ENCODE measurements around the gene SCN5A. TPM values are rescaled to one million over a fixed set of nuclear protein-coding genes. Genes with fewer than 3 reads are reported as not detected.

SCN5A gene
- total RNA-seq, 1 donor from 2014 or later: 3.9 TPM

DNA sequence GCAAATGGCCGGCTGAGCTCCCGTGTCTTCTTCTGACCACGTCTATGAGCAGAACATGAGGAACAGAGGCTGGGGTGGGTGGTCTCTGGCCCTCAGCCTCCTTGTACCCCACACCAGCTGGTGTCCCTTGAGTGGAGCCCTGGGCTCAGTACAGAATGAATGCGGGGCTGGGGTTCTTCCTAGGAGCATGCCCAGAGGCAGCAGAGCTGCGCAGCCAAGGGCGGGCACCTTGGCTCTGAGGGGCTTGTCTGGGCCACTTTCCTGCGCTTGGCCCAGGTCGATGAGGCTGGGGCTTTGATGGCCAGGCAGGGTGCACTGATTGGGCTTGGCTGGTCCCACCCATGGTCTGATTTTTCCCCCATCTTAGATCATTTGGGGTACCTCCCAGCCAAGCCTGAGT lies 6.4 kb downstream of the SCN5A start:
- peaks cover 52% of the 10 kb centered on the region for H3K27me3 Mint-ChIP-seq (ENCODE audit: insufficient read depth, low read depth)
- no peak overlapping the region for H3K27ac Mint-ChIP-seq
- Histone ChIP-seq H3K9me3 (ENCODE audit: low read depth) (no peaks in the 10 kb centered on the region), H3F3A (ENCODE audit: low read depth) (peaks cover 23% of the 10 kb centered on the region), H3K4me3 (no peak overlapping the region), H3K36me3 (no peaks in the 10 kb centered on the region), H3K4me1 (peaks cover 39% of the 10 kb centered on the region), H3K9ac (no peak overlapping the region), H3K27me3 (peaks cover 27% of the 10 kb centered on the region), H3K4me2 (no peak overlapping the region), H3K79me2 (ENCODE audit: low read depth) (no peaks in the 10 kb centered on the region), H3K27ac (no peak overlapping the region), H4K20me1 (ENCODE audit: low read depth) (peaks cover 38% of the 10 kb centered on the region), H2AFZ (replicated peaks) (no peak overlapping the region)
- H3K36me3 Mint-ChIP-seq: no peaks in the 10 kb centered on the region
- peaks cover 27% of the 10 kb centered on the region for H3K4me1 Mint-ChIP-seq
- no peak overlapping the region for H3K4me3 Mint-ChIP-seq
- TF ChIP-seq, protein P1, sequence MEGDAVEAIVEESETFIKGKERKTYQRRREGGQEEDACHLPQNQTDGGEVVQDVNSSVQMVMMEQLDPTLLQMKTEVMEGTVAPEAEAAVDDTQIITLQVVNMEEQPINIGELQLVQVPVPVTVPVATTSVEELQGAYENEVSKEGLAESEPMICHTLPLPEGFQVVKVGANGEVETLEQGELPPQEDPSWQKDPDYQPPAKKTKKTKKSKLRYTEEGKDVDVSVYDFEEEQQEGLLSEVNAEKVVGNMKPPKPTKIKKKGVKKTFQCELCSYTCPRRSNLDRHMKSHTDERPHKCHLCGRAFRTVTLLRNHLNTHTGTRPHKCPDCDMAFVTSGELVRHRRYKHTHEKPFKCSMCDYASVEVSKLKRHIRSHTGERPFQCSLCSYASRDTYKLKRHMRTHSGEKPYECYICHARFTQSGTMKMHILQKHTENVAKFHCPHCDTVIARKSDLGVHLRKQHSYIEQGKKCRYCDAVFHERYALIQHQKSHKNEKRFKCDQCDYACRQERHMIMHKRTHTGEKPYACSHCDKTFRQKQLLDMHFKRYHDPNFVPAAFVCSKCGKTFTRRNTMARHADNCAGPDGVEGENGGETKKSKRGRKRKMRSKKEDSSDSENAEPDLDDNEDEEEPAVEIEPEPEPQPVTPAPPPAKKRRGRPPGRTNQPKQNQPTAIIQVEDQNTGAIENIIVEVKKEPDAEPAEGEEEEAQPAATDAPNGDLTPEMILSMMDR (IDR thresholded peaks at IDR 0.05): no peak
- TF ChIP-seq EZH2 (IDR thresholded peaks at IDR 0.05) (no peak), EZH2phosphoT487 (IDR thresholded peaks at IDR 0.05) (no peak)
- no peak for DNase-seq (ENCODE audit: low spot score)
- no peaks in the 10 kb centered on the region for H3K9me3 Mint-ChIP-seq

DNA sequence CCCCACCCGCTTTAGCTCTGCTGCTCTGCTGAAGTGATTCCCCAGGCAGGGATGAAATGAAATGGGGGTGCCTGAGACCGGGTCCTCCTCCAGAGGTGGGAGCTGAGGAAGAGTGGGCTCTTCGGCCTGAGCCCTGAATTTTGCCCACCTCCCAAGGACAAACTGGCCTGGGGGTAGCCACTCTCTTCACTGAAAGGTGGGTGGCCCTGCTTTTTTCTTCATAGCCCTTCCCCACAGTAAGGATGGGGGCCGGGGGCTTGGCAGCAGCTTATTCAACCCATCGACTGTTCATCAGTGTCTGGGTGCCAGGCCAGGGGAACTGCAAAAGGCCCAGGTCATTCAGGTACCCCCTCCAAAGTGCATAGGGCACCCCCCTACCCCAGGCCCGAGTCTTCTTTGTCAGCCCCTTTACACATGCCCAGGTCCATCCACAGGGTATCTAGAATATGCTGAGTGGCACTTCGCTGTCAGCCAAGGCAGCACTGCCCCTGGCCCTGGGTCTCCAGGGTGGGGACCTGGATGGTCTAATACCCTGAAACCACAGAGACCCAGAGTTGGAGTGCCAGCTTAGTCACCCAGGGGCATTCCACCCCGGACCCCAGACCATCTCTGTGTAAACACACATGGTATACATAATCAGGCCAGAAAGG lies 7.9 kb downstream of the SCN5A start:
- no peak for DNase-seq (ENCODE audit: low spot score)
- H3K9me3 ChIP-seq (ENCODE audit: low read depth): no peaks in the 10 kb centered on the region
- no peak overlapping the region for H3K9ac ChIP-seq
- H3K27ac ChIP-seq: no peak overlapping the region
- H4K20me1 ChIP-seq (ENCODE audit: low read depth): peaks cover 27% of the 10 kb centered on the region
- no peaks in the 10 kb centered on the region for H3K36me3 ChIP-seq
- Mint-ChIP-seq H3K4me3 (peak overlapping the region; percentile 76), H3K27ac (no peak overlapping the region), H3K9me3 (no peaks in the 10 kb centered on the region), H3K36me3 (no peaks in the 10 kb centered on the region), H3K4me1 (peaks cover 27% of the 10 kb centered on the region), H3K27me3 (ENCODE audit: insufficient read depth, low read depth) (peaks cover 60% of the 10 kb centered on the region)
- H3K4me1 ChIP-seq: peaks cover 42% of the 10 kb centered on the region
- no peaks in the 10 kb centered on the region for H3K79me2 ChIP-seq (ENCODE audit: low read depth)
- H2AFZ ChIP-seq (replicated peaks): no peak overlapping the region
- peak overlapping the region; percentile 73 for H3K4me2 ChIP-seq
- peaks cover 23% of the 10 kb centered on the region for H3F3A ChIP-seq (ENCODE audit: low read depth)
- H3K27me3 ChIP-seq: peaks cover 12% of the 10 kb centered on the region
- TF ChIP-seq EZH2 (IDR thresholded peaks at IDR 0.05) (no peak), EZH2phosphoT487 (IDR thresholded peaks at IDR 0.05) (no peak)
- TF ChIP-seq, protein P1 (IDR thresholded peaks at IDR 0.05): no peak
- H3K4me3 ChIP-seq: peak overlapping the region; percentile 30

DNA sequence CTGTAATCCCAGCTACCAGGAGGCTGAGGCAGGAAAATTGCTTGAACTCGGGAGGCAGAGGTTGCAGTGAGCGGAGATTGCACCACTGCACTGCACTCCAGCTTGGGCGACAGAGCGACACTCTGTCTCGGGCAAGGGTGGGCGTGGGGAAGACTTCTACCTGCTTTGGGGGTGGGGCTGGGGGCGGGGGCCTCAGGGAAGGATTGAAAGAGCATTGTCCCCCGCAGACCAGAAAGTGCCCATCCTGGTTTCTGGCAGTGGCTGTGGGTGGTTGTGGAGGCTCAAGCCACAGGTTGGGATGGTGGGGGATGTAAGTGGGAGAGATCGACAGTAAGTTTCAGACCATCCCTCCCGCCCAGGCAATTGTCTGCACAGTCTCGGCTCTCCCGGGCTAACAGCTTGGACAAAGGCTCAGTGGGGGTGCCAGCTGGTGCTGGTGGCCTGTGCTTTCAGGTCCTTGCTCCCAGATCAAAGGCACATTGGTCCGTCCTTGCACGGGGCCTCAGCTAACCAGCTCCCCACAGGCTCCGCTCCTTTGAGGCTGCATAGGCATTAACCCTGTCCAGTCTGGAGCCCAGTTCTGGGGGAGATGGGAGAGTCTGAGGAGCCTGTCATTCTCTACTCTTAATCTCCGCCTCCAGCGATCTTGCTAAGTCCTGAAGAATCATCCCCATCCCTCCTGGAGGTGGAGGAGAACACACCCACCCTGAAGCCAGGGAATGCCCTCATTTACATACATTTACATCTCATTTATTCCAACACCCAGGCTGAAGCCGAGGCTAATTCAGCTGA lies 8.6 kb downstream of the SCN5A start:
- Histone ChIP-seq H2AFZ (replicated peaks) (no peak overlapping the region), H3K36me3 (no peaks in the 10 kb centered on the region), H3K9ac (no peak overlapping the region), H4K20me1 (ENCODE audit: low read depth) (peaks cover 24% of the 10 kb centered on the region), H3K79me2 (ENCODE audit: low read depth) (no peaks in the 10 kb centered on the region), H3K4me3 (peak overlapping the region; percentile 30), H3K27ac (no peak overlapping the region), H3K4me2 (peak overlapping the region; percentile 73), H3K27me3 (peaks cover 12% of the 10 kb centered on the region), H3K4me1 (peaks cover 42% of the 10 kb centered on the region), H3F3A (ENCODE audit: low read depth) (peaks cover 23% of the 10 kb centered on the region), H3K9me3 (ENCODE audit: low read depth) (no peaks in the 10 kb centered on the region)
- Mint-ChIP-seq H3K27me3 (ENCODE audit: insufficient read depth, low read depth) (peaks cover 64% of the 10 kb centered on the region), H3K9me3 (no peaks in the 10 kb centered on the region), H3K4me3 (peak overlapping the region; percentile 76), H3K4me1 (peaks cover 27% of the 10 kb centered on the region), H3K27ac (no peak overlapping the region), H3K36me3 (no peaks in the 10 kb centered on the region)
- DNase-seq (ENCODE audit: low spot score): peak; percentile 94
- TF ChIP-seq EZH2 (IDR thresholded peaks at IDR 0.05) (no peak), EZH2phosphoT487 (IDR thresholded peaks at IDR 0.05) (peak; percentile 25)
